ENCODE data around the gene PSEN1.

- TF ChIP-seq CTCF (IDR thresholded peaks at IDR 0.05), result no peak
- no peak for TF ChIP-seq POLR2A (IDR thresholded peaks at IDR 0.05)
Observed at GRCh38 chr14:73272393-73272792, 136.1 kb downstream of the PSEN1 start.

Measured in gastroesophageal sphincter (tissue), 3 donors.